IgD-negative memory B cell (primary cell): ENCODE data around the gene ZSWIM5. TPM values are rescaled to one million over a fixed set of nuclear protein-coding genes. Genes with fewer than 3 reads are reported as not detected.
"Not testable (repeated sequence)": the region's sequence is repeated elsewhere in the genome, so short reads cannot be mapped to it uniquely, and the experiment has no call there.

Experiments used
- H3K27ac Mint-ChIP-seq, 3 donors: one replicate each; pipeline ENCODE4 v1.8.0; 2020 to 2022; ENCODE audit warnings: mild to moderate bottlenecking in 3 of 3, mixed read lengths in 3 of 3, moderate library complexity in 1 of 3
- H3K27me3 Mint-ChIP-seq: one replicate; pipeline ENCODE4 v1.8.0; 2021; ENCODE audit warnings: mixed read lengths
- H3K36me3 Mint-ChIP-seq: one replicate; pipeline ENCODE4 v1.8.0; 2020; ENCODE audit warnings: mild to moderate bottlenecking, mixed read lengths
- H3K4me1 Mint-ChIP-seq, 3 donors: one replicate each; pipeline ENCODE4 v1.8.0; 2020 to 2022; ENCODE audit warnings: mixed read lengths in 3 of 3, mild to moderate bottlenecking in 1 of 3
- H3K4me3 Mint-ChIP-seq, 4 donors: one replicate each; pipeline ENCODE4 v1.8.0; 2020 to 2022; ENCODE audit warnings: mild to moderate bottlenecking in 4 of 4, mixed read lengths in 4 of 4, moderate library complexity in 3 of 4
- H3K9me3 Mint-ChIP-seq, 3 donors: one replicate each; pipeline ENCODE4 v1.8.0; 2020 to 2021; ENCODE audit warnings: mixed read lengths in 3 of 3, mild to moderate bottlenecking in 1 of 3
- polyA plus RNA-seq: library from polyadenylated mRNA; unstranded; fragments of 300-500 nt; fragmentation: Illumina TruSeq; gene quantifications from one replicate; pipeline ENCODE4 v1.2.3, GENCODE V29; 2021

The ZSWIM5 gene
- polyA plus RNA-seq, 1 donor from 2014 or later: 0.14 TPM

GRCh38 chr1:45172764-45173163 lies 33.6 kb downstream of the ZSWIM5 start:
- H3K4me1 Mint-ChIP-seq: peaks cover 0 to 5% (median 0%) of the 10 kb centered on the region in 3 donors
- no peak overlapping the region for H3K4me3 Mint-ChIP-seq
- peaks cover 0 to 4% (median 0%) of the 10 kb centered on the region in 3 donors for H3K9me3 Mint-ChIP-seq
- H3K27me3 Mint-ChIP-seq: peaks cover 2% of the 10 kb centered on the region
- H3K27ac Mint-ChIP-seq: no peak overlapping the region
- H3K36me3 Mint-ChIP-seq: no peaks in the 10 kb centered on the region

- Mint-ChIP-seq H3K36me3 (no peaks in the 10 kb centered on the region), H3K4me3 (no peak overlapping the region), H3K27ac (no peak overlapping the region), H3K9me3 (peaks cover 0 to 5% (median 0%) of the 10 kb centered on the region in 3 donors), H3K27me3 (no peaks in the 10 kb centered on the region), H3K4me1 (peaks cover 0 to 5% (median 0%) of the 10 kb centered on the region in 3 donors)
Observed at GRCh38 chr1:45172005-45172404, 34.4 kb downstream of the ZSWIM5 start.

GRCh38 chr1:45171575-45171974 lies 34.8 kb downstream of the ZSWIM5 start:
- Mint-ChIP-seq H3K36me3 (no peaks in the 10 kb centered on the region), H3K27me3 (no peaks in the 10 kb centered on the region), H3K9me3 (peaks cover 0 to 3% (median 0%) of the 10 kb centered on the region in 3 donors), H3K4me1 (peaks cover 0 to 5% (median 0%) of the 10 kb centered on the region in 3 donors), H3K27ac (no peak overlapping the region), H3K4me3 (no peak overlapping the region)

- Mint-ChIP-seq H3K4me3 (no peak overlapping the region), H3K27me3 (no peaks in the 10 kb centered on the region), H3K9me3 (peaks cover 0 to 3% (median 0%) of the 10 kb centered on the region in 3 donors), H3K27ac (no peak overlapping the region), H3K36me3 (no peaks in the 10 kb centered on the region), H3K4me1 (peaks cover 0 to 5% (median 0%) of the 10 kb centered on the region in 3 donors)
Observed at GRCh38 chr1:45170151-45170742, 36.2 kb downstream of the ZSWIM5 start.

- not testable (repeated sequence) for H3K27ac Mint-ChIP-seq, H3K4me1 Mint-ChIP-seq, H3K27me3 Mint-ChIP-seq, H3K36me3 Mint-ChIP-seq, H3K4me3 Mint-ChIP-seq
- peaks cover 0 to 11% (median 7%) of the 10 kb centered on the region in 3 donors for H3K9me3 Mint-ChIP-seq
Observed at GRCh38 chr1:45167947-45168346, 38.5 kb downstream of the ZSWIM5 start.

- not testable (repeated sequence) for H3K27me3 Mint-ChIP-seq, H3K36me3 Mint-ChIP-seq, H3K4me3 Mint-ChIP-seq, H3K27ac Mint-ChIP-seq, H3K4me1 Mint-ChIP-seq
- peaks cover 0 to 17% (median 7%) of the 10 kb centered on the region in 3 donors for H3K9me3 Mint-ChIP-seq
Observed at GRCh38 chr1:45164307-45164706, 42.1 kb downstream of the ZSWIM5 start.

- H3K4me3 Mint-ChIP-seq: peak overlapping the region in 1 of 4 donors; percentile 2
- H3K4me1 Mint-ChIP-seq, H3K36me3 Mint-ChIP-seq, H3K27ac Mint-ChIP-seq, H3K27me3 Mint-ChIP-seq: not testable (repeated sequence)
- H3K9me3 Mint-ChIP-seq: peaks cover 0 to 17% (median 7%) of the 10 kb centered on the region in 3 donors
Observed at GRCh38 chr1:45163111-45163510, 43.3 kb downstream of the ZSWIM5 start.

- H3K4me1 Mint-ChIP-seq, H3K27me3 Mint-ChIP-seq, H3K4me3 Mint-ChIP-seq, H3K36me3 Mint-ChIP-seq: not testable (repeated sequence)
- Mint-ChIP-seq H3K9me3 (peaks cover 0 to 14% (median 7%) of the 10 kb centered on the region in 3 donors), H3K27ac (peak overlapping the region in 1 of 3 donors; percentile 71)
Observed at GRCh38 chr1:45162041-45163035, 44.1 kb downstream of the ZSWIM5 start.

GRCh38 chr1:45155957-45156356 lies 50.4 kb downstream of the ZSWIM5 start:
- H3K27ac Mint-ChIP-seq: no peak overlapping the region
- H3K9me3 Mint-ChIP-seq: peaks cover 4 to 5% (median 4%) of the 10 kb centered on the region in 3 donors
- H3K36me3 Mint-ChIP-seq: peaks cover 2% of the 10 kb centered on the region
- no peak overlapping the region for H3K4me3 Mint-ChIP-seq
- peaks cover 0 to 2% (median 0%) of the 10 kb centered on the region in 3 donors for H3K4me1 Mint-ChIP-seq
- H3K27me3 Mint-ChIP-seq: peaks cover 2% of the 10 kb centered on the region

GRCh38 chr1:45155423-45155822 lies 51.0 kb downstream of the ZSWIM5 start:
- Mint-ChIP-seq H3K9me3 (peaks cover 4 to 5% (median 4%) of the 10 kb centered on the region in 3 donors), H3K27me3 (peaks cover 4% of the 10 kb centered on the region), H3K27ac (no peak overlapping the region), H3K4me1 (peaks cover 0 to 2% (median 0%) of the 10 kb centered on the region in 3 donors), H3K36me3 (peaks cover 2% of the 10 kb centered on the region), H3K4me3 (no peak overlapping the region)

- H3K9me3 Mint-ChIP-seq: peaks cover 2 to 4% (median 4%) of the 10 kb centered on the region in 3 donors
- H3K36me3 Mint-ChIP-seq: peaks cover 2% of the 10 kb centered on the region
- H3K4me1 Mint-ChIP-seq: peaks cover 0 to 4% (median 4%) of the 10 kb centered on the region in 3 donors
- H3K4me3 Mint-ChIP-seq: no peak overlapping the region
- no peak overlapping the region for H3K27ac Mint-ChIP-seq
- peaks cover 4% of the 10 kb centered on the region for H3K27me3 Mint-ChIP-seq
Observed at GRCh38 chr1:45152126-45152525, 54.3 kb downstream of the ZSWIM5 start.

- peaks cover 0 to 4% (median 2%) of the 10 kb centered on the region in 3 donors for H3K4me1 Mint-ChIP-seq
- no peaks in the 10 kb centered on the region for H3K36me3 Mint-ChIP-seq
- H3K9me3 Mint-ChIP-seq: peaks cover 0 to 4% (median 0%) of the 10 kb centered on the region in 3 donors
- H3K27ac Mint-ChIP-seq: peak overlapping the region in 1 of 3 donors; percentile 24
- peaks cover 5% of the 10 kb centered on the region for H3K27me3 Mint-ChIP-seq
- no peak overlapping the region for H3K4me3 Mint-ChIP-seq
Observed at GRCh38 chr1:45148209-45148825, 58.1 kb downstream of the ZSWIM5 start.

- Mint-ChIP-seq H3K36me3 (no peaks in the 10 kb centered on the region), H3K27ac (no peak overlapping the region), H3K4me1 (peaks cover 0 to 4% (median 2%) of the 10 kb centered on the region in 3 donors), H3K27me3 (peaks cover 5% of the 10 kb centered on the region), H3K9me3 (peaks cover 0 to under 1% (median 0%) of the 10 kb centered on the region in 3 donors), H3K4me3 (no peak overlapping the region)
Observed at GRCh38 chr1:45146833-45147232, 59.6 kb downstream of the ZSWIM5 start.

- Mint-ChIP-seq H3K9me3 (no peaks in the 10 kb centered on the region), H3K36me3 (no peaks in the 10 kb centered on the region), H3K4me1 (peaks cover 0 to 1% (median 0%) of the 10 kb centered on the region in 3 donors), H3K27ac (no peak overlapping the region), H3K27me3 (peaks cover 9% of the 10 kb centered on the region), H3K4me3 (no peak overlapping the region)
Observed at GRCh38 chr1:45141247-45142003, 65.0 kb downstream of the ZSWIM5 start.
